A549 (cell line): ENCODE data around the gene SRI.

Experiments used
- CHD2 ChIP-seq: fragments of 150-350 bp; IDR thresholded peaks from 2 replicates; pipeline ENCODE4 v1.6.1; 2014; ENCODE audit warnings: low read length; ENCODE audit not compliant: partially characterized antibody
- CTCF ChIP-seq: fragments of >200 bp; sonication (Bioruptor Twin); formaldehyde crosslinking; IDR thresholded peaks from 3 replicates; pipeline ENCODE4 v1.5.1; 2016
- EP300 ChIP-seq, 2 experiments: fragments of >200 bp; sonication (Bioruptor Twin); formaldehyde crosslinking; IDR thresholded peaks; 2 replicates in 1 of 2; 3 replicates in 1 of 2; pipeline ENCODE4 v1.6.1; 2016 to 2017
- HDAC2 ChIP-seq: fragments of 200-600 bp; sonication (generic); IDR thresholded peaks from 2 replicates; pipeline ENCODE4 v1.6.1; 2016
- MAZ ChIP-seq: fragments of 150-350 bp; IDR thresholded peaks from 2 replicates; pipeline ENCODE4 v1.6.1; 2014; ENCODE audit warnings: antibody characterized with exemption, low read depth, low read length, borderline replicate concordance
- NFE2L2 ChIP-seq: fragments of 150-350 bp; conservative IDR thresholded peaks from 2 replicates; pipeline ENCODE4 v1.6.1; 2014; ENCODE audit warnings: low read length
- RAD21 ChIP-seq, 2 experiments: fragments of >200 bp in 1 of 2; sonication (Bioruptor Twin) in 1 of 2; formaldehyde crosslinking in 1 of 2; IDR thresholded peaks in 1 of 2; conservative IDR thresholded peaks in 1 of 2; 2 replicates in 1 of 2; 3 replicates in 1 of 2; pipeline ENCODE4 v1.6.1; 2012 to 2018; ENCODE audit warnings: inconsistent platforms in 1 of 2
- REST ChIP-seq: fragments of 200-600 bp; sonication (generic); IDR thresholded peaks from 2 replicates; pipeline ENCODE4 v1.6.1; 2016; ENCODE audit warnings: antibody characterized with exemption, mild to moderate bottlenecking, moderate library complexity
- RFX5 ChIP-seq: fragments of 450-650 bp; IDR thresholded peaks from 2 replicates; pipeline ENCODE4 v1.7.1; 2014; ENCODE audit warnings: antibody characterized with exemption, mild to moderate bottlenecking, moderate library complexity
- RNF2 ChIP-seq: fragments of 200-600 bp; sonication (generic); IDR thresholded peaks from 2 replicates; pipeline ENCODE4 v1.6.1; 2016; ENCODE audit warnings: low read depth, mild to moderate bottlenecking, antibody characterized with exemption, moderate library complexity, borderline replicate concordance
- USF2 ChIP-seq: fragments of 450-650 bp; IDR thresholded peaks from 2 replicates; pipeline ENCODE4 v1.6.1; 2014; ENCODE audit warnings: antibody characterized with exemption
- ZC3H11A ChIP-seq: fragments of 450-650 bp; IDR thresholded peaks from 2 replicates; pipeline ENCODE4 v1.6.1; 2014; ENCODE audit warnings: antibody characterized with exemption, mild to moderate bottlenecking

- no peak for TF ChIP-seq NFE2L2
- TF ChIP-seq CHD2, result no peak
- no peak for TF ChIP-seq REST
- TF ChIP-seq USF2, result no peak
- no peak for TF ChIP-seq RAD21 (conservative IDR thresholded peaks at IDR 0.05 in 1 of 2, IDR thresholded peaks at IDR 0.05 in 1 of 2)
- no peak for TF ChIP-seq RFX5
- no peak for TF ChIP-seq MAZ
- TF ChIP-seq EP300 (IDR thresholded peaks at IDR 0.05), result no peak
- TF ChIP-seq CTCF, result no peak
- no peak for TF ChIP-seq HDAC2
- TF ChIP-seq ZC3H11A, result no peak
- no peak for TF ChIP-seq RNF2
These were observed 40.0 kb upstream of the SRI start for GRCh38 chr7:88259656-88260380.
